Body of pancreas (tissue), 4 donors: ENCODE results near the gene ISCA2.

Source experiments
- POLR2A ChIP-seq, 3 donors: fragments of 450-650 bp; IDR thresholded peaks; one replicate each; pipeline ENCODE4 v1.6.1; 2016; ENCODE audit warnings: antibody characterized with exemption in 3 of 3, mild to moderate bottlenecking in 2 of 3
- TF ChIP-seq, protein P1 (sequence below), 7 experiments: fragments of 450-650 bp in 4 of 7; fragments of 200-600 bp in 3 of 7; sonication (generic) in 3 of 7; IDR thresholded peaks; one replicate each; pipeline ENCODE4 v1.5.1; 2016 to 2019; ENCODE audit warnings: antibody characterized with exemption in 7 of 7

DNA sequence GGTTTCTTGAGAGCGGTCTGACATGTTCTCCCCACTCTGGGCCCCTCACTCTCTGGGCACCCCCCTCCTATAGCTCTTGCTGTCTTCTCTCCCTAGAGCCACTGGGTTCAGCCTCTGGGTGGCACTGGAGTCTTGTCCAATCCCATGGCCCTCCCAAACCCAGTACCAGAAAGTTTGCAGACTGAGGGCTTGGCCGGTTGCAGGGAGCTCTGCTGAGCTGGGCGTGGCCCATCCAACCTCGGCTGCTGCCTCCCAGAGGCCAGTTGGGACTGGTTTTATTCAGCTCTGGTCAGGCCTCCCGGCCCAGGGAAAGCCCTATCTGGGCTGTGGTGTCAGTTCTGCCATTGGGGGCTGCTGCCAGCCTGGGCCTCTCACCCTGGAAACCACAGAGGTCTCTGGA, 37.9 kb downstream of the ISCA2 start:
- no peak for TF ChIP-seq POLR2A (IDR thresholded peaks at IDR 0.05)
- TF ChIP-seq, protein P1, sequence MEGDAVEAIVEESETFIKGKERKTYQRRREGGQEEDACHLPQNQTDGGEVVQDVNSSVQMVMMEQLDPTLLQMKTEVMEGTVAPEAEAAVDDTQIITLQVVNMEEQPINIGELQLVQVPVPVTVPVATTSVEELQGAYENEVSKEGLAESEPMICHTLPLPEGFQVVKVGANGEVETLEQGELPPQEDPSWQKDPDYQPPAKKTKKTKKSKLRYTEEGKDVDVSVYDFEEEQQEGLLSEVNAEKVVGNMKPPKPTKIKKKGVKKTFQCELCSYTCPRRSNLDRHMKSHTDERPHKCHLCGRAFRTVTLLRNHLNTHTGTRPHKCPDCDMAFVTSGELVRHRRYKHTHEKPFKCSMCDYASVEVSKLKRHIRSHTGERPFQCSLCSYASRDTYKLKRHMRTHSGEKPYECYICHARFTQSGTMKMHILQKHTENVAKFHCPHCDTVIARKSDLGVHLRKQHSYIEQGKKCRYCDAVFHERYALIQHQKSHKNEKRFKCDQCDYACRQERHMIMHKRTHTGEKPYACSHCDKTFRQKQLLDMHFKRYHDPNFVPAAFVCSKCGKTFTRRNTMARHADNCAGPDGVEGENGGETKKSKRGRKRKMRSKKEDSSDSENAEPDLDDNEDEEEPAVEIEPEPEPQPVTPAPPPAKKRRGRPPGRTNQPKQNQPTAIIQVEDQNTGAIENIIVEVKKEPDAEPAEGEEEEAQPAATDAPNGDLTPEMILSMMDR (IDR thresholded peaks at IDR 0.05) = no peak
